Esophagus squamous epithelium (tissue), 4 donors: ENCODE measurements around the gene STARD8.

Source experiments
- CTCF ChIP-seq, 6 experiments: fragments of 450-650 bp in 4 of 6; fragments of 200-600 bp in 2 of 6; sonication (generic) in 2 of 6; IDR thresholded peaks; one replicate each; pipeline ENCODE4 v1.5.1; 2016 to 2019; ENCODE audit warnings: antibody characterized with exemption in 6 of 6, mild to moderate bottlenecking in 4 of 6, moderate library complexity in 4 of 6
- POLR2A ChIP-seq, 4 donors: fragments of 450-650 bp; IDR thresholded peaks; one replicate each; pipeline ENCODE4 v1.6.1; 2017; ENCODE audit warnings: antibody characterized with exemption in 4 of 4, mild to moderate bottlenecking in 4 of 4, moderate library complexity in 3 of 4

DNA sequence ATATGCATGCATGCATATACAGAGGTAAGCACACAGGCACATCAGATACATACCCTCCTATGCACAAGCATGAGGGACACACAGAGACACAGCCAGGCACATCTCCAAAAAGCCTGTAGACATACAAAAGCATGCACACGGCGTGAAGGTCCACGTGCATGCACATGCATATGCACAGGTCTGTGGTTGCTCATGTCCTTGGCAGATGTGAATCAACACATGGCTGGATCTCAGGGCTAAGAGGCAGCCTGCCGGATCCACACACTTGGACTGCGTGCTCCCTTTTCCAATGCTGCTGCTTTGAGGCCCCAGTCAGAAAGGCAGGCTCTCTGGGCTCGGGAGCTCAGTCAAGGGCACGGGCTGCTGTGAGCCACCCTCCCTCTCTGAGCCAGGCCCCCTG, 3.6 kb downstream of the STARD8 start:
- TF ChIP-seq CTCF (IDR thresholded peaks at IDR 0.05), result no peak
- no peak for TF ChIP-seq POLR2A (IDR thresholded peaks at IDR 0.05)
